ENCODE results near the gene TAOK2.
"Not testable (repeated sequence)": the region's sequence is repeated elsewhere in the genome, so short reads cannot be mapped to it uniquely, and the experiment has no call there.

Gene TAOK2

GRCh38 chr16:29973384-29974246 lies at the start of gene TAOK2:
Gene TAOK2 (plus strand): TSS chr16:29973868. CDS start chr16:29977773, 3,905 bp downstream.
- in situ Hi-C loops (cut with MboI; ENCODE audit: low sequenced_read_pairs): no loop called here

- in situ Hi-C loops (cut with MboI; ENCODE audit: low sequenced_read_pairs): no loop called here
Observed at GRCh38 chr16:29925105-29925756, 48.4 kb upstream of the TAOK2 start.

- in situ Hi-C loops (cut with MboI; ENCODE audit: low sequenced_read_pairs): no loop called here
Observed at GRCh38 chr16:29925781-29926710, 47.6 kb upstream of the TAOK2 start, which contains the start of gene KCTD13. Gene KCTD13 (minus strand): TSS chr16:29926226. CDS start chr16:29926033, 193 bp downstream.

- in situ Hi-C loops (cut with MboI; ENCODE audit: low sequenced_read_pairs): no loop called here
Observed at GRCh38 chr16:29926711-29927052, 47.0 kb upstream of the TAOK2 start.

DNA sequence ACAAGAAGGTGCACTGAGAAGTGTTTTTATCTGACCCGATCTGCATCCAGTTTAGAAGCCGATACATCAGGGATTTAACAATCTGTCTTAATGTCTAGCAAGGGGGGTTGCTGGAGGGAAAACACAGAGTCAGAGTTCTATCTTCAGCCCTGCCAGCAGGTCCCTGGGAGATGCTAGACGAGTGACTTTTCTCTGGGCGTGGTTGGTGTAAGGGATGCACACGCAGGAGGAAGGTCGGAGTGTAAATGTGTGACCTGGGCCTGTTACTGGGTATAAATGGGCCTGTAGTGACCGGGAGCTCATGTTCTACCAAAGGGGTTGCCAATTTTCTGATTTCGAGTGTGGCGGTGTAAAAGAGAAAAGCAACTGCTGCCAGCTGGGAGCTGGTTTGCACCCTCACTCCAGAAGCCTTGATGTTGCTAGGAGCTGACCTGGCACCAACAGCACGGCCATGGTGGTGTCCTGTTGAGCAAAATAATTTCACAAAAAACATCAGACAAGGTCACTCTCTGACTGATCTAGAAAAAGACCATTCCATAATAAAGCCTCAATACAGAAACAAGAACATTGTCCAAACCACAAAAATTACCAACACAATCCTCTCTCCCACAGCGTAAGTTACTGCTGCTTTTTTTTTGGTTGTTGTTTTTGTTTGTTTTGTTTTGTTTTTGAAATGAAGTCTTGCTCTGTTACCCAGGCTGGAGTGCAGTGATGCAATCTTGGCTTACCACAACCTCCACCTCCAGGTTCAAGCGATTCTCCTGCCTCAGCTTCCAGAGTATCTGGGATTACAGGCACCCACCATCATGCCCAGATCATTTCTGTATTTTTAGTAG lies 46.4 kb upstream of the TAOK2 start:
- in situ Hi-C loops (cut with MboI; ENCODE audit: low sequenced_read_pairs): no loop called here

- in situ Hi-C loops (cut with MboI; ENCODE audit: low sequenced_read_pairs): not testable (repeated sequence)
Observed at GRCh38 chr16:29931750-29932149, 41.9 kb upstream of the TAOK2 start.

GRCh38 chr16:29940656-29941055 lies 33.0 kb upstream of the TAOK2 start:
- in situ Hi-C loops (cut with MboI; ENCODE audit: low sequenced_read_pairs): no loop called here

DNA sequence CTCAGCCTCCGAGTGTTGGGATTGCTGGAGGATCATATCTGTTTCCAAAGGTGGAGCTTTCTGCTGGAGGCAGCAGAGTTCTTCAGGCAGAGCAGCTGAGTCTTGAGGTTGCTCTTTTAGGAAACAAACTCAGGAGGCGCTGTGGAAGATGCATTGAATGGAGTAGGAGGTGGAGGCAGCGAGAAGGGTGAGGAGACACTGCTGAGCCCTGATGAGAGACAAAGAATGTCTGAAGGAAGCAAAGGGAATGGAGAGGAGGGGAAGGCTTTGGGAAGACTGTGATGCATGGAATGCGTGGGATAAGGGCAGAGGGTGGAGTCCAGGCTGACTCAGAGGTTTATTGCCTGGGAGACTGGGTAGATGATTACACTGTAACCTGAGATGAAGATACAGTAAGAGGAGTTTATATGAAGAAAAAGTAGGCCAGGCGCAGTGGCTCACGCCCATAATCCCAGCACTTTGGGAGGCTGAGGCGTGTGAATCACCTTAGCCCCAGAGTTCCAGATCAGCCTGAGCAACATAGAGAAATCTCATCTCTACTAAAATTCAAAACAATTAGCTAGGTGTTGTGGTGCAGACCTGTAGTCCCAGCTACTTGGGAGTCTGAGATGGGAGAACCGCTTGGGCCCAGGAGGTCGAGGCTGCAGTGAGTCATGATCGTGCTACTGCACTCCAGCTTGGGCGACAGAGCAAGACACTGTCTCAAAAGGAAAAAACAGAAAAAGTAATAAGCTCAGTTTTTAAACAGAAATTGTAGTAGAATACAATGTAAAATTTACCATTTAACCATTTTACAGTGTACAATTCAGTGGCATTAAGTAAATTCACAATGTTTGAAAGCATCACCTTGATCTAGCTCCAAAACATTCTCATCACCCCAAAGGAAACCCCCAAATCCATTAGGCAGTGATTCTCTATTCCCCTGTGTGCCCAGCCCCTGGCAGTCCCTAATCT lies 29.5 kb upstream of the TAOK2 start:
- in situ Hi-C loops (cut with MboI; ENCODE audit: low sequenced_read_pairs): no loop called here

DNA sequence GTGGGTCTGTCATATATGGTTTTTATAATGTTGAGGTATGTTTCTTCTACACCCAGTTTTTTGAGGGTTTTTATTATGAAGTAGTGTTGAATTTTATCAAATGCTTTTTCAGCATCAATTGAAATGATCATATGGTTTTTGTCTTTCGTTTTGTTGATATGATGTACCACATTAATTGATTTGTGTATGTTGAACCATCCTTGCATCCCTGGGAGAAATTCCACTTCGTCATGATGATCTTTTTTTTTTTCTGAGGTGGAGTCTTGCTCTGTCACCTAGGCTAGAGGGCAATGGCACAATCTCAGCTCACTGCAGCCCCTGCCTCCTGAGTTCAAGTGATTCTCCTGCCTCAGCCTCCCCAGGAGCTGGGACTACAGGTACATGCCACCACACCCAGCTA lies 25.8 kb upstream of the TAOK2 start:
- in situ Hi-C loops (cut with MboI; ENCODE audit: low sequenced_read_pairs): no loop called here

GRCh38 chr16:29950806-29951461 lies 22.7 kb upstream of the TAOK2 start:
- in situ Hi-C loops (cut with MboI; ENCODE audit: low sequenced_read_pairs): no loop called here

DNA sequence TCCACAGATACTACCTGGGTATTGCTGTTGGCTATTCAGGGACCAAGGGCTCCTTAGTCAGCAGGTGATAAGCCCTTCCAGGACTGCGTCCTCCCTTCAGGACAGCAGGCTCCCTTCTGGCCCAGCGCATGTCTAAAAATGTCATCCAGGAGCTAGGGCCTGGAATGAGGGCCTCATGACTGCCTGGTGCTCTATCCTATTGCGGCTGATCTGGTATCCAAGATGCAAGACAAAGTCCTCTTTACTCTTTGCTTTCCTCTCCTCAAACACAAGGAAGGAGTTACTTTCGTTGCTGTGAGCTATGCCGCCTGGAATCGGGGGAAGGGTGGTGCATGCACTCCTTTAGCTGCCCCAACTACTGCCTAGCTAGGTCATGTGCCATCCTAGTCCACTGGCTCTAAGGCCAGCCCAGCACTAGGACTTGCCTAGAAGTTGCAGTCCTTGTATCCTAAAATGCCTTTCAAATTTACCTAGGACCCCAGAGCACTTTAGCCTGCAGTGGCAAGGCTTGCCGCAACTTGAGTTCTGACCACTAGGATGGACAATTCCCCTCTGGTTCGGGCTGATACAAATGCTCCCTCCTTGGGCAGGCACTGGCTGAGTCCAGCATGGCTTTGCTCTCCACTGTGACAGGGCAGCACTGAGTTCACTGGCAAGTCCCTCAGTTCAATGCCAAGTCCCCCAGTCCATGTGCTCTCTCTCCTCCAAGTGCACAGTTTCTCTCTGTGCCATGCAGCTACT lies 21.9 kb upstream of the TAOK2 start:
- in situ Hi-C loops (cut with MboI; ENCODE audit: low sequenced_read_pairs): no loop called here

GRCh38 chr16:29958756-29959155 lies 14.9 kb upstream of the TAOK2 start:
- in situ Hi-C loops (cut with MboI; ENCODE audit: low sequenced_read_pairs): no loop called here

DNA sequence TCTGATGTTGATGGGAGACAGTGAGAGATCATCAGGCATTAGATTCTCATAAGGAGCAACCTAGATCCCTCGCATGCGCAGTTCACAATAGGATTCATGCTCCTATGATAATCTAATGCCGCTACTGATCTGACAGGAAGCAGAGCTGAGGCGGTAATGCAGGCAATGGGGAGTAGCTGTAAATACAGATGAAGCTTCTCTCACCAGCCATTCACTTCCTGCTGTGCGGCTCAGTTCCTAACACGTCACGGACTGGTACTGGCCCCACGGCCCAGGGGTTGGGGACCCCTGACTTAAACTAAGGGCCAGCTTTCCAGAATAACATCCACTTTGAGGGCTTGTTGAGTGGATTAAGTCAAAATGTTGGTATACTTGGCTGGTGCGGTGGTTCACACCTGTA lies 14.4 kb upstream of the TAOK2 start:
- in situ Hi-C loops (cut with MboI; ENCODE audit: low sequenced_read_pairs): no loop called here

DNA sequence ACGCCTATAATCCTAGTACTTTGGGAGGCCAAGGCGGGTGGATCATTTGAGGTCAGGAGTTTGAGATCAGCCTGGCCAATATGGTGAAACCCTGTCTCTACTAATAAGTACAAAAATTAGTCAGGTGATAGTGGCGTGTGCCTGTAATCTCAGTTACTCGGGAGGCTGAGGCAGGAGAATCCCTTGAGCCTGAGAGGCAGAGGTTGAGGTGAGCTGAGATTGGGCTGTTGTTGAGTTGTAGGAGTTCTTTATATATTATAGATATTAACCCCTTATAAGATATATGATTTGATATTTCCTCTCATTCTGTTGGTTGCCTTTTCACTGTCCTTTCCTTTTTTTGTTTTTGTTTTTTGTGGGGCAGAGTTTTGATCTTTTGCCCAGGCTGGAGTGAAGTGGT lies 13.8 kb upstream of the TAOK2 start:
- in situ Hi-C loops (cut with MboI; ENCODE audit: low sequenced_read_pairs): not testable (repeated sequence)

DNA sequence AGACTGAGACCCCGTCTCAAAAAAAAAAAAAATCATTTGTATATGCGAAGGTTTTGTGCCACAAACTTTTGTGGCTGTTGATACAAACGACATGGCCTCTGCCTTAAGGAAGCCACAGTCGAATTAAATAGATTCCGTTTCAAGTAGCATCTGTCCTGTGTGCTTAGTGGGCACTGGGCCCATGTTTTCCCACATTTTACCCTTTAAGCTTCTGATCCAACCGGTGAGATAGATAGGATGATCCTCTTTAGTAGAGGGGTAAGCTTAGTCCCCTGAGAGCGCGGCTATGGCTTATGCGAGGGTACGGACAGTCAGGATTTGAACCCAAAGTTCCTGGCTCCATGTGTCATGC lies 12.6 kb upstream of the TAOK2 start:
- in situ Hi-C loops (cut with MboI; ENCODE audit: low sequenced_read_pairs): no loop called here

DNA sequence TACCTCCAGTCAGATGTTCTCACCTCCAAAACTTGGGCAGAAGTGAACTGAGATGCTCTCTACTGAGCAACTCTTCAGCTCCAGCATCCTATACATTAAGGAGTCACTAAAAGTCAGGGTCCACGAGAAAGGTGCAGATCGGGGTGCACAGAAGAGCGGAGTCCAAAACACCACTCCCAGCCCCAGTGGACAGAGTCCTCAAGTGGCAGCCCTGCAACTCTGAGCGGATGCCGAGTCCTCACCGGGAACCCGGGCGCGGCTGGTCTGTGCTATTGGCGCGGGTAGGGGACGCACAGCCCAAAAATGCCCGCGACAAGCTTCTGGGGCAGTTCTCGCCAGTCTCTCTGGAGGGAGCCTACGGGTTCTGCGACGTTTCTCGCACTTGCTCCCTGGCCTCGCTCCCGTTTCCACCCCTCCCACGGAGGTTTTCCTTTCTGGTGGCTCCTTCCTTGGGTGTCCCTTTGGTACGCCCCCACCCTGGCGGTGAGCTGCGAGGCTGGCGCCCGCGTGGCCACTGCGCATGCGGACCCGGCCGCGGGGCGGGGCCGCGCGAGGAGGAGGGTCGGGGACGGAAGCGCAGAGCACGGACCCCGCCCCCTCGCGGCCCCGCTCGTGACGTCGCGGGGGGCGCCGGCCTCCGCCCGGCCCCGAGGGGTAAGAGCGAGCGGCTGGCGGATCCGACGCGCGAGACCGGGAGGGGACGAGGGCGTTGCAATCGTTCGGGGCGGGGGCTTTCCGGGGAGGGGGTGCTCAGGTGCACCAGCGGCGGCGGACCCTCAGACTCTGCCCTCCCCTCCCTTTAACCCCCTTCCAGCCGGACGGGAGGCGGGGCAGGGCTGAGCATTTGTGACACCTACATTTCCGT lies 12.0 kb upstream of the TAOK2 start, which contains the start of gene TMEM219:
TMEM219 (plus strand) TSS at position 601 of the 865 bp plus-strand sequence. CDS start 1,065 bp downstream, outside the sequence.
- in situ Hi-C loops (cut with MboI; ENCODE audit: low sequenced_read_pairs): no loop called here
